ENCODE measurements around the gene ADGRV1.

The ADGRV1 gene

GRCh38 chr5:91109634-91110033 lies 551.0 kb downstream of the ADGRV1 start:
- TF ChIP-seq CTCF (IDR thresholded peaks at IDR 0.05) (no peak), ZFX (IDR thresholded peaks at IDR 0.05; ENCODE audit: borderline replicate concordance) (no peak)
- H3K27ac ChIP-seq = no peak overlapping the region

GRCh38 chr5:91110686-91111085 lies 552.1 kb downstream of the ADGRV1 start:
- TF ChIP-seq ZFX (IDR thresholded peaks at IDR 0.05; ENCODE audit: borderline replicate concordance) (no peak), CTCF (IDR thresholded peaks at IDR 0.05) (no peak)
- no peak overlapping the region for H3K27ac ChIP-seq

GRCh38 chr5:91111473-91112238 lies 553.1 kb downstream of the ADGRV1 start:
- TF ChIP-seq CTCF (IDR thresholded peaks at IDR 0.05) (no peak), ZFX (IDR thresholded peaks at IDR 0.05; ENCODE audit: borderline replicate concordance) (no peak)

GRCh38 chr5:91114658-91115057 lies 556.1 kb downstream of the ADGRV1 start:
- no peak overlapping the region for H3K27ac ChIP-seq
- TF ChIP-seq CTCF (IDR thresholded peaks at IDR 0.05) = no peak
- TF ChIP-seq ZFX (IDR thresholded peaks at IDR 0.05; ENCODE audit: borderline replicate concordance) = no peak

More at GRCh38 chr5:91111473-91112238, 553.1 kb downstream of the ADGRV1 start:
- no peak overlapping the region for H3K27ac ChIP-seq

- no peak overlapping the region for H3K27ac ChIP-seq
- TF ChIP-seq ZFX (IDR thresholded peaks at IDR 0.05; ENCODE audit: borderline replicate concordance) = no peak
- TF ChIP-seq CTCF (IDR thresholded peaks at IDR 0.05) = no peak
Observed at GRCh38 chr5:91118354-91118753, 559.8 kb downstream of the ADGRV1 start.

GRCh38 chr5:91118796-91119195 lies 560.2 kb downstream of the ADGRV1 start:
- no peak overlapping the region for H3K27ac ChIP-seq

More at GRCh38 chr5:91118796-91119195, 560.2 kb downstream of the ADGRV1 start:
- TF ChIP-seq ZFX (IDR thresholded peaks at IDR 0.05; ENCODE audit: borderline replicate concordance) (no peak), CTCF (IDR thresholded peaks at IDR 0.05) (no peak)

Data from 22Rv1 (cell line).